SU-DHL-6 (cell line): ENCODE results near the gene MEIKIN.
A peak's percentile ranks its signal among the peaks of the same experiment; 100 is the strongest.

Experiments used
- H2AFZ ChIP-seq: fragments of 200-600 bp; sonication (generic); 2 replicates; pipeline ENCODE4 v1.6.1; 2014; ENCODE audit warnings: low read depth, mild to moderate bottlenecking, moderate library complexity, mixed read lengths, antibody characterized with exemption, low read length; ENCODE audit not compliant: severe bottlenecking
- H3F3A ChIP-seq: fragments of 200-600 bp; shearing (Covaris generic); 2 replicates; pipeline ENCODE4 v1.6.0; 2016; ENCODE audit warnings: antibody characterized with exemption, mild to moderate bottlenecking; ENCODE audit not compliant: insufficient read depth
- H3K27ac ChIP-seq: fragments of 200-600 bp; sonication (generic); 2 replicates; pipeline ENCODE4 v1.5.1; 2016; ENCODE audit warnings: low read depth, mild to moderate bottlenecking, low read length, moderate library complexity, mixed read lengths
- H3K27me3 ChIP-seq: fragments of 200-600 bp; sonication (generic), shearing (Covaris generic); 2 replicates; pipeline ENCODE4 v1.6.0; 2014; ENCODE audit warnings: mild to moderate bottlenecking, low read length
- H3K36me3 ChIP-seq: fragments of 200-600 bp; sonication (generic); 2 replicates; pipeline ENCODE4 v1.6.1; 2014; ENCODE audit warnings: mild to moderate bottlenecking, low read length, mixed read lengths
- H3K4me2 ChIP-seq: fragments of 300-600, 200-600 bp; shearing (Covaris generic), sonication (generic); 2 replicates; pipeline ENCODE4 v1.6.0; 2014; ENCODE audit warnings: low read length, low read depth, mild to moderate bottlenecking; ENCODE audit not compliant: poor library complexity, severe bottlenecking
- H3K4me3 ChIP-seq: fragments of 200-600 bp; sonication (generic); 2 replicates; pipeline ENCODE4 v1.5.1; 2014; ENCODE audit warnings: antibody characterized with exemption, low read length, mild to moderate bottlenecking, mixed read lengths; ENCODE audit not compliant: insufficient read depth, poor library complexity, severe bottlenecking
- H3K79me2 ChIP-seq: fragments of 200-600 bp; sonication (generic); 2 replicates; pipeline ENCODE4 v1.6.1; 2014; ENCODE audit warnings: mild to moderate bottlenecking, low read length, moderate library complexity; ENCODE audit not compliant: insufficient read depth
- H3K9ac ChIP-seq: fragments of 200-600 bp; sonication (generic); 2 replicates; pipeline ENCODE4 v1.7.0; 2014; ENCODE audit warnings: mild to moderate bottlenecking, low read length
- H3K9me2 ChIP-seq: fragments of 200-600 bp; sonication (generic); replicated peaks from 2 replicates; pipeline ENCODE4 v1.6.1; 2014; ENCODE audit warnings: low read length; ENCODE audit not compliant: insufficient read depth
- H3K9me3 ChIP-seq: fragments of 200-600 bp; sonication (generic); 2 replicates; pipeline ENCODE4 v1.6.1; 2014; ENCODE audit warnings: low read length, mixed read lengths; ENCODE audit not compliant: insufficient read depth
- H4K20me1 ChIP-seq: fragments of 200-600 bp; sonication (generic); 2 replicates; pipeline ENCODE4 v1.6.1; 2014; ENCODE audit warnings: low read depth, mild to moderate bottlenecking, antibody characterized with exemption, low read length, moderate library complexity, mixed read lengths
- EZH2phosphoT487 ChIP-seq: fragments of 200-600 bp; sonication (generic), shearing (Covaris generic); conservative IDR thresholded peaks from 2 replicates; pipeline ENCODE4 v1.6.1; 2018; ENCODE audit warnings: mild to moderate bottlenecking, antibody characterized with exemption, low read length, moderate library complexity, mixed read lengths
- TF ChIP-seq, protein P1 (sequence below): fragments of 200-600 bp; sonication (generic); IDR thresholded peaks from one replicate; pipeline ENCODE4 v1.5.1; 2017; ENCODE audit warnings: antibody characterized with exemption, mild to moderate bottlenecking, low read length, moderate library complexity; ENCODE audit not compliant: insufficient read depth, poor library complexity, severe bottlenecking

The MEIKIN gene

DNA sequence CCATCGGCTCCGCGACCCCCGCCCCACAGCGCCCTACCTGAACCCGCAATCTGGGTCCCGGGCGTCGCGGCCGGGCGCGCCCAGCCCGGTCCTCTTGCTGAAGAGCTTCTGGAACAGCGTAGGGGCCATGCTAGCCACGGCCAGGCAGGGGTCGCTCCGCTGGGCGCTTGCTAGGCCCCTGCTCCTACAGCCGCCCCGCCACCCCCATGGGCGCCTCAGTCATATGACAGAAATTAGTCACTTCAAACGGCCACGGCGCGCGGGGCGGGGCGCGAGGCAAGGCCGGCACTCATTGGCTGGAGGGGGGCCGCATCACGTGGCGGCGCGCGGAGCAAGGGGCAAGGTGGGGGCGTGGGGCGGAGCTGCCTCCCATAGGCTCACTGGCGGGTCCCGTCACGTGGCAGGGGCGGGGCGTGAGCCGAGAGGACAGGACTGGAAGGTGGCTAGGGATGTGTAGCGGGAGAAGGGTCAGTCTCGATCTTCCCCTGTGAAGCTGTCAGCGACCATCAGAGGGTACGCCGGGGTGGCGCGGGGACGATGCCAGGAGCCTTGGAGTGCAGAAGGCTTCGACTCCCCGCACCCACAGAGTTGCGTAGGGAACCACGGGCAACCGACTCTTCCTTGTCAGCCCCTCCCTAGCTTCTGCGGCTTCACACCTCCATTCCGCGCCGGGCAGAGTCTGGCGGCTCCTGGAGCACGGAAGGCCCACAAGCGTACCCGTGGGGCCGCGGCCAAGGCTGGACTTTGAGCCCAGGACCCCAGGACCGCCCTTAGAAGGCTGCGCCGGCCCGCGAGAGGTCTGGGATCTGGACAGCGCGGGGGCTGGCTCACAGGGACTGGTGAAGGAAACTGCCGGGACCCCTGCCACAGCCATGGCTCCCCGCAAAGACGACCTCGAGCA lies 148.4 kb downstream of the MEIKIN start, which contains the start of gene FNIP1:
FNIP1 (minus strand) TSS at position 225 of the 901 bp plus-strand sequence; CDS start at position 129, 96 bp downstream.
- Histone ChIP-seq H3K9me3 (no peaks in the 10 kb centered on the region), H3K27ac (peak within 1 kb of the TSS; percentile 54), H3K4me2 (peak within 1 kb of the TSS; percentile 94), H3K36me3 (no peaks in the 10 kb centered on the region), H2AFZ (peak within 1 kb of the TSS; percentile 91), H4K20me1 (0 out of 2 replicates have a peak, but pooled peaks cover 7% of the 10 kb centered on the region), H3F3A (no peaks in the 10 kb centered on the region), H3K79me2 (peaks cover 46% of the 10 kb centered on the region), H3K27me3 (no peaks in the 10 kb centered on the region), H3K4me3 (peak within 1 kb of the TSS; percentile 86), H3K9me2 (no peaks in the 10 kb centered on the region), H3K9ac (peak within 1 kb of the TSS; percentile 88)
- TF ChIP-seq, protein P1, sequence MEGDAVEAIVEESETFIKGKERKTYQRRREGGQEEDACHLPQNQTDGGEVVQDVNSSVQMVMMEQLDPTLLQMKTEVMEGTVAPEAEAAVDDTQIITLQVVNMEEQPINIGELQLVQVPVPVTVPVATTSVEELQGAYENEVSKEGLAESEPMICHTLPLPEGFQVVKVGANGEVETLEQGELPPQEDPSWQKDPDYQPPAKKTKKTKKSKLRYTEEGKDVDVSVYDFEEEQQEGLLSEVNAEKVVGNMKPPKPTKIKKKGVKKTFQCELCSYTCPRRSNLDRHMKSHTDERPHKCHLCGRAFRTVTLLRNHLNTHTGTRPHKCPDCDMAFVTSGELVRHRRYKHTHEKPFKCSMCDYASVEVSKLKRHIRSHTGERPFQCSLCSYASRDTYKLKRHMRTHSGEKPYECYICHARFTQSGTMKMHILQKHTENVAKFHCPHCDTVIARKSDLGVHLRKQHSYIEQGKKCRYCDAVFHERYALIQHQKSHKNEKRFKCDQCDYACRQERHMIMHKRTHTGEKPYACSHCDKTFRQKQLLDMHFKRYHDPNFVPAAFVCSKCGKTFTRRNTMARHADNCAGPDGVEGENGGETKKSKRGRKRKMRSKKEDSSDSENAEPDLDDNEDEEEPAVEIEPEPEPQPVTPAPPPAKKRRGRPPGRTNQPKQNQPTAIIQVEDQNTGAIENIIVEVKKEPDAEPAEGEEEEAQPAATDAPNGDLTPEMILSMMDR, result no peak
- TF ChIP-seq EZH2phosphoT487, result no peak

DNA sequence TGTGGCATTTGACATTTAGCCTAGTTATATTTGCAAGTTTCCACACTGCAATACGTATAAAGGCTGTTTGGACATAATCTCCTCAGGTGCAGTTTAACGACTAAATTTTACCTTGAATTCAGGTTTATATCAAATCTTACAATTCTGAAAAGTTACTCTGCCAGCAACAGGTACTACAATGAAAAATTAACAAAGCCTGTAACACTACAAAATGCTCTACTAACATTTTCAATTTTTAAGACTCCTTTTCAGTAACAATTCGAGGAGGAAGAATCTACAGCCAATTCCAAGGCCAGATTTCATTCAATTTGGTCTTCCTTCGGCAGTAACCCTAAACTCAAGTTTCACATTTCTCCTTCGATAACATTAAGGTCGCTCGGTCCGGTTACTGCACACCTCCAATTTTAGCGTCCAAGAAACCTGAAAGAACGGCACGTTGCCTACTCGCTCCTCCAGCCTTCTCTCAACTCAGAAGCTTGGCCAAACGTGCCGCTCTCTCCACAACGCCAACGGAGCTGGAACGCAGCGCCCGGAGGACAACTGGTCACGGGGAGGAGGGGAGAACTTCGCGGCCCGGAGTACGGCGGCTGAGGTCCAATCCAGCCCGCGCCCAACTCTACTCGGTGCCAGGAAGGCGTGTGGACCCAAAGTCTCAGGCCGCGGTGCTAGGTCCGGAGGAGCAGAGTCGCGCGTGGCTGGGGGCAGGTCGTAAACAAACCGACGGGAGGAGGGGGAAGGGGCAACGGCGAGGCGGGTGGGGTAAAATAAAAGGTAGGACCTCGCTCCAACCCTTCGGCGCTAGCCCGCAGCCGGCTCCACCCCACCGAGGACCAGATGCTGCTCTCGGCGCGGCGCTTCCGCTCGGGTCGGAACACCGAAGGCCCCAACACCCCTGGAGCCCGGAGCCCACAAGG lies 149.3 kb downstream of the MEIKIN start:
- H3K4me3 ChIP-seq, result peak overlapping the region; percentile 86
- peak overlapping the region; percentile 88 for H3K9ac ChIP-seq
- 0 out of 2 replicates have a peak, but pooled peaks cover 7% of the 10 kb centered on the region for H4K20me1 ChIP-seq
- no peaks in the 10 kb centered on the region for H3F3A ChIP-seq
- H3K4me2 ChIP-seq, result peak overlapping the region; percentile 83
- no peaks in the 10 kb centered on the region for H3K9me2 ChIP-seq
- no peaks in the 10 kb centered on the region for H3K36me3 ChIP-seq
- peaks cover 55% of the 10 kb centered on the region for H3K79me2 ChIP-seq
- H3K27ac ChIP-seq, result peak overlapping the region; percentile 54
- H3K27me3 ChIP-seq, result no peaks in the 10 kb centered on the region
- no peaks in the 10 kb centered on the region for H3K9me3 ChIP-seq
- peak overlapping the region; percentile 91 for H2AFZ ChIP-seq
- no peak for TF ChIP-seq EZH2phosphoT487
- TF ChIP-seq, protein P1, result no peak

DNA sequence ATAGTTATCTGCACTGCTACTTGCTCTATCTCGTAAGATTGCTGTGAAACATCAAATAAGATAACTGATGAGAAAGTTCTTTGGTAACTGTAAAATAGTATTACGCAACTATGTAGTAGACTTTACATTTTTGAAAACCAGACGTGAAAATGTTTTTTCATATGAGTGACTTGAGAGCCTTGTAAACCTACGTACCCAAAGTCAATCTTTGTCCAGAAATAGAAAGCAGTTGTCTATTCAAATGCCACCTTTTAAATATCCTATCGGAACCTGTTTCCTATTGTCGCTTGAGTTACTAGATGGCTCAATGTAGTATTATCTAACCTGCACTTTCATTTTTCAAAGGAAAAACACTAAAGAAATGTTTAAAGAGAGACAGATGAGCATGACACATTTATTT lies 150.2 kb downstream of the MEIKIN start:
- H3K36me3 ChIP-seq, result no peaks in the 10 kb centered on the region
- no peak overlapping the region for H2AFZ ChIP-seq
- peaks cover 64% of the 10 kb centered on the region for H3K79me2 ChIP-seq
- peak overlapping the region; percentile 86 for H3K4me3 ChIP-seq
- H3K4me2 ChIP-seq, result peak overlapping the region; percentile 83
- 0 out of 2 replicates have a peak, but pooled peaks cover 7% of the 10 kb centered on the region for H4K20me1 ChIP-seq
- H3K9me2 ChIP-seq, result no peaks in the 10 kb centered on the region
- H3F3A ChIP-seq, result no peaks in the 10 kb centered on the region
- TF ChIP-seq, protein P1, result no peak
- TF ChIP-seq EZH2phosphoT487, result no peak
- H3K27ac ChIP-seq, result no peak overlapping the region
- no peaks in the 10 kb centered on the region for H3K9me3 ChIP-seq
- no peaks in the 10 kb centered on the region for H3K27me3 ChIP-seq
- peak overlapping the region; percentile 88 for H3K9ac ChIP-seq
